Measurements from ENCODE around the gene HMGN1.

DNA sequence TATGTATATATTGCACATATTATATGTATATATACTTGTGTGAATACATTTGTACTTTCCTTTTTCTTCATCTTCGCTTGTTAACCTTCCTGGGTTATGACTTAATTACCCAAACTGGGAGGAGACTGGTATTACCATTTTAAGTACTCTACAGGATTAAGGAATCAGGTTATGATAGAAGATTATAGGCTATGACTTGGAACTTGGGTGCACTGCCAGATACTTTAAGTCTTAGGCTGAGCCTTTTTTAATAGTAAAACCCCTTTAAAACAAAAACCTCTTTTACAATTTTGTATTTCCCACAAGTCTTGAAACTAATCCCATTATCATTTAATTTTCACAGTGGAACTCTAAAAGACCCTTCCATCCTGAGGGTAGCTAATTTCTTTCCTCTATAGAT, 41.4 kb downstream of the HMGN1 start:
- no peak for TF ChIP-seq EZH2 (IDR thresholded peaks at IDR 0.05; ENCODE audit: low read length)
- TF ChIP-seq, protein P1, sequence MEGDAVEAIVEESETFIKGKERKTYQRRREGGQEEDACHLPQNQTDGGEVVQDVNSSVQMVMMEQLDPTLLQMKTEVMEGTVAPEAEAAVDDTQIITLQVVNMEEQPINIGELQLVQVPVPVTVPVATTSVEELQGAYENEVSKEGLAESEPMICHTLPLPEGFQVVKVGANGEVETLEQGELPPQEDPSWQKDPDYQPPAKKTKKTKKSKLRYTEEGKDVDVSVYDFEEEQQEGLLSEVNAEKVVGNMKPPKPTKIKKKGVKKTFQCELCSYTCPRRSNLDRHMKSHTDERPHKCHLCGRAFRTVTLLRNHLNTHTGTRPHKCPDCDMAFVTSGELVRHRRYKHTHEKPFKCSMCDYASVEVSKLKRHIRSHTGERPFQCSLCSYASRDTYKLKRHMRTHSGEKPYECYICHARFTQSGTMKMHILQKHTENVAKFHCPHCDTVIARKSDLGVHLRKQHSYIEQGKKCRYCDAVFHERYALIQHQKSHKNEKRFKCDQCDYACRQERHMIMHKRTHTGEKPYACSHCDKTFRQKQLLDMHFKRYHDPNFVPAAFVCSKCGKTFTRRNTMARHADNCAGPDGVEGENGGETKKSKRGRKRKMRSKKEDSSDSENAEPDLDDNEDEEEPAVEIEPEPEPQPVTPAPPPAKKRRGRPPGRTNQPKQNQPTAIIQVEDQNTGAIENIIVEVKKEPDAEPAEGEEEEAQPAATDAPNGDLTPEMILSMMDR (optimal IDR thresholded peaks at IDR 0.05 in 1 of 3, IDR thresholded peaks at IDR 0.05 in 1 of 3, conservative IDR thresholded peaks at IDR 0.05 in 1 of 3; ENCODE audit: extremely low read depth in 1 of 3, insufficient read depth in 2 of 3, low read length in 3 of 3), result no peak
